ENCODE measurements around the gene PARD3B. TPM values are rescaled to one million over a fixed set of nuclear protein-coding genes. Genes with fewer than 3 reads are reported as not detected.

The PARD3B gene
- total and polyA plus RNA-seq, 2 donors from 2014 or later: 5.3 to 29.6 TPM

GRCh38 chr2:204545861-204546735 lies 823 bp downstream of the PARD3B start:
- Histone ChIP-seq H3K4me1 (ENCODE audit: control insufficient read depth in 2 of 3, insufficient read depth in 2 of 3, low read depth in 1 of 3, low read length in 3 of 3) (peaks cover 0 to 10% (median under 1%) of the 10 kb centered on the region in 3 donors), H3K27ac (ENCODE audit: low read depth in 2 of 2, low read length in 2 of 2) (peak overlapping the region; percentile 69), H3K27me3 (ENCODE audit: control insufficient read depth, insufficient read depth, low read length) (no peaks in the 10 kb centered on the region), H3K4me3 (ENCODE audit: low read length in 3 of 3) (peak overlapping the region; percentile 67 to 80 (median 70)), H3K36me3 (ENCODE audit: control insufficient read depth in 2 of 3, insufficient read depth in 3 of 3, low read length in 3 of 3) (no peaks in the 10 kb centered on the region), H3K9me3 (ENCODE audit: control insufficient read depth in 2 of 3, insufficient read depth in 1 of 3, low read length in 3 of 3) (no peaks in the 10 kb centered on the region), H3K9ac (ENCODE audit: low read length in 3 of 3) (peak overlapping the region; percentile 11 to 47 (median 28))
- intact Hi-C loops (cut with DNase I): no loop called here
- DNase-seq: peak; percentile 53 to 80 (median 61)
- TF ChIP-seq CTCF (IDR thresholded peaks at IDR 0.05; ENCODE audit: borderline replicate concordance, extremely low read depth, insufficient read depth): no peak
- FAIRE-seq: no peak

- H3K36me3 ChIP-seq (ENCODE audit: control insufficient read depth in 2 of 3, insufficient read depth in 3 of 3, low read length in 3 of 3): no peaks in the 10 kb centered on the region
- no peak overlapping the region for H3K9ac ChIP-seq (ENCODE audit: low read length in 3 of 3)
- FAIRE-seq (no peak), DNase-seq (peak in 2 of 5 donors; percentile 22)
- no peak overlapping the region for H3K27ac ChIP-seq (ENCODE audit: low read depth in 2 of 2, low read length in 2 of 2)
- TF ChIP-seq CTCF (IDR thresholded peaks at IDR 0.05; ENCODE audit: borderline replicate concordance, extremely low read depth, insufficient read depth): no peak
- no peaks in the 10 kb centered on the region for H3K9me3 ChIP-seq (ENCODE audit: control insufficient read depth in 2 of 3, insufficient read depth in 1 of 3, low read length in 3 of 3)
- H3K27me3 ChIP-seq (ENCODE audit: control insufficient read depth, insufficient read depth, low read length): no peaks in the 10 kb centered on the region
- H3K4me3 ChIP-seq (ENCODE audit: low read length in 3 of 3): no peak overlapping the region
- intact Hi-C loops (cut with DNase I): no loop called here
- H3K4me1 ChIP-seq (ENCODE audit: control insufficient read depth in 2 of 3, insufficient read depth in 2 of 3, low read depth in 1 of 3, low read length in 3 of 3): peaks cover 2 to 6% (median 5%) of the 10 kb centered on the region in 3 donors
Measured at GRCh38 chr2:204550751-204551511, 5.7 kb downstream of the PARD3B start.

GRCh38 chr2:204551512-204551863 lies 6.2 kb downstream of the PARD3B start:
- Histone ChIP-seq H3K9ac (ENCODE audit: low read length in 3 of 3) (no peak overlapping the region), H3K4me3 (ENCODE audit: low read length in 3 of 3) (no peak overlapping the region), H3K27me3 (ENCODE audit: control insufficient read depth, insufficient read depth, low read length) (no peaks in the 10 kb centered on the region), H3K27ac (ENCODE audit: low read depth in 2 of 2, low read length in 2 of 2) (no peak overlapping the region), H3K4me1 (ENCODE audit: control insufficient read depth in 2 of 3, insufficient read depth in 2 of 3, low read depth in 1 of 3, low read length in 3 of 3) (peaks cover 2 to 5% (median 4%) of the 10 kb centered on the region in 3 donors), H3K9me3 (ENCODE audit: control insufficient read depth in 2 of 3, insufficient read depth in 1 of 3, low read length in 3 of 3) (no peaks in the 10 kb centered on the region), H3K36me3 (ENCODE audit: control insufficient read depth in 2 of 3, insufficient read depth in 3 of 3, low read length in 3 of 3) (no peaks in the 10 kb centered on the region)
- DNase-seq (peak in 3 of 5 donors; percentile 16 to 31 (median 24)), FAIRE-seq (no peak)
- no peak for TF ChIP-seq CTCF (IDR thresholded peaks at IDR 0.05; ENCODE audit: borderline replicate concordance, extremely low read depth, insufficient read depth)
- intact Hi-C loops (cut with DNase I): no loop called here
